Liver (tissue), 9 donors: ENCODE data around the gene THADA. TPM values are rescaled to one million over a fixed set of nuclear protein-coding genes. Genes with fewer than 3 reads are reported as not detected.

ENCODE experiments used
- DNase-seq: peaks from one replicate; pipeline ENCODE4 v3.0.0-alpha.2; 2017; ENCODE audit warnings: low spot score
- H3K27ac ChIP-seq, 2 donors: one replicate each; pipeline ENCODE4 v1.7.0; 2013; ENCODE audit warnings: inconsistent platforms in 2 of 2, low read length in 2 of 2, control low read depth in 1 of 2, low read depth in 1 of 2, mild to moderate bottlenecking in 1 of 2
- H3K27me3 ChIP-seq, 4 donors: one replicate each; pipeline versions ENCODE4 v1.6.1 to v1.7.0; 2013; ENCODE audit warnings: low read length in 3 of 4, inconsistent platforms in 1 of 4, mild to moderate bottlenecking in 1 of 4, moderate library complexity in 1 of 4; ENCODE audit not compliant: control insufficient read depth in 4 of 4, insufficient read depth in 4 of 4
- H3K36me3 ChIP-seq, 4 donors: one replicate each; pipeline versions ENCODE4 v1.6.1 to v1.7.0; 2013; ENCODE audit warnings: low read length in 3 of 4, mild to moderate bottlenecking in 3 of 4, low read depth in 1 of 4, moderate library complexity in 1 of 4; ENCODE audit not compliant: control insufficient read depth in 4 of 4, insufficient read depth in 3 of 4
- H3K4me1 ChIP-seq, 4 donors: one replicate each; pipeline versions ENCODE4 v1.6.1 to v1.7.0; 2013; ENCODE audit warnings: low read length in 3 of 4, mild to moderate bottlenecking in 3 of 4, moderate library complexity in 1 of 4; ENCODE audit not compliant: control insufficient read depth in 4 of 4, insufficient read depth in 4 of 4
- H3K4me3 ChIP-seq, 3 donors: one replicate each; pipeline versions ENCODE4 v1.6.1 to v1.7.0; 2013; ENCODE audit warnings: low read length in 3 of 3, control low read depth in 1 of 3, low read depth in 1 of 3, mild to moderate bottlenecking in 1 of 3
- H3K9ac ChIP-seq, 2 donors: one replicate each; pipeline ENCODE4 v1.7.0; 2013; ENCODE audit warnings: low read length in 2 of 2, mild to moderate bottlenecking in 2 of 2, moderate library complexity in 2 of 2, control low read depth in 1 of 2, low read depth in 1 of 2
- H3K9me3 ChIP-seq, 4 donors: one replicate each; pipeline versions ENCODE4 v1.6.1 to v1.7.0; 2013; ENCODE audit warnings: low read length in 3 of 4; ENCODE audit not compliant: control insufficient read depth in 4 of 4
- ATF3 ChIP-seq: IDR thresholded peaks from 2 replicates; pipeline ENCODE4 v1.6.1; 2016; ENCODE audit warnings: antibody characterized with exemption
- CTCF ChIP-seq: fragments of 150-350 bp; IDR thresholded peaks from 2 replicates; pipeline ENCODE4 v1.5.1; 2017; ENCODE audit warnings: improper control_type of control experiment, low read depth, low read length; ENCODE audit not compliant: missing input control
- EGR1 ChIP-seq, 2 donors: IDR thresholded peaks; 2 replicates each; pipeline ENCODE4 v1.6.1; 2016 to 2018; ENCODE audit warnings: antibody characterized with exemption in 2 of 2, low read depth in 2 of 2
- FOXA1 ChIP-seq: IDR thresholded peaks from 2 replicates; pipeline ENCODE4 v1.6.1; 2016; ENCODE audit warnings: antibody characterized with exemption
- FOXA2 ChIP-seq: IDR thresholded peaks from 2 replicates; pipeline ENCODE4 v1.6.1; 2016; ENCODE audit warnings: antibody characterized with exemption
- GABPA ChIP-seq, 2 donors: IDR thresholded peaks in 1 of 2; conservative IDR thresholded peaks in 1 of 2; 2 replicates each; pipeline ENCODE4 v1.6.1; 2016; ENCODE audit warnings: antibody characterized with exemption in 2 of 2, mild to moderate bottlenecking in 1 of 2, moderate library complexity in 1 of 2
- HNF4A ChIP-seq, 2 donors: conservative IDR thresholded peaks; 2 replicates each; pipeline ENCODE4 v1.6.1; 2016; ENCODE audit warnings: antibody characterized with exemption in 2 of 2, mild to moderate bottlenecking in 2 of 2
- HNF4G ChIP-seq: IDR thresholded peaks from 2 replicates; pipeline ENCODE4 v1.6.1; 2016; ENCODE audit warnings: antibody characterized with exemption
- JUND ChIP-seq, 2 donors: IDR thresholded peaks; 2 replicates each; pipeline ENCODE4 v1.6.1; 2016; ENCODE audit warnings: antibody characterized with exemption in 2 of 2
- MAX ChIP-seq: IDR thresholded peaks from 2 replicates; pipeline ENCODE4 v1.6.1; 2016; ENCODE audit warnings: antibody characterized with exemption
- NR2F2 ChIP-seq: IDR thresholded peaks from 2 replicates; pipeline ENCODE4 v1.6.1; 2016; ENCODE audit warnings: antibody characterized with exemption
- RAD21 ChIP-seq, 2 donors: IDR thresholded peaks; 2 replicates each; pipeline ENCODE4 v1.6.1; 2016; ENCODE audit warnings: antibody characterized with exemption in 2 of 2, mild to moderate bottlenecking in 2 of 2
- REST ChIP-seq: IDR thresholded peaks from 2 replicates; pipeline ENCODE4 v1.6.1; 2016; ENCODE audit warnings: antibody characterized with exemption, mild to moderate bottlenecking
- RXRA ChIP-seq, 2 donors: IDR thresholded peaks; 2 replicates each; pipeline ENCODE4 v1.6.1; 2017 to 2018; ENCODE audit warnings: antibody characterized with exemption in 2 of 2, mild to moderate bottlenecking in 1 of 2
- SP1 ChIP-seq: IDR thresholded peaks from 2 replicates; pipeline ENCODE4 v1.6.1; 2018; ENCODE audit warnings: antibody characterized with exemption, mild to moderate bottlenecking
- TAF1 ChIP-seq: conservative IDR thresholded peaks from 2 replicates; pipeline ENCODE4 v1.6.1; 2016; ENCODE audit warnings: antibody characterized with exemption, mild to moderate bottlenecking
- YY1 ChIP-seq: IDR thresholded peaks from 2 replicates; pipeline ENCODE4 v1.6.1; 2016; ENCODE audit warnings: antibody characterized with exemption, mild to moderate bottlenecking
- ZBTB33 ChIP-seq: IDR thresholded peaks from 2 replicates; pipeline ENCODE4 v1.6.1; 2016; ENCODE audit warnings: antibody characterized with exemption
- polyA plus RNA-seq, 2 donors: library from polyadenylated mRNA; stranded (reverse) in 1 of 2; unstranded in 1 of 2; fragments of 200-250 nt in 1 of 2; fragments of >200 nt in 1 of 2; fragmentation: Nextera tagmentation in 1 of 2; extraction: Ambion mirVana in 1 of 2; gene quantifications; one replicate each; pipeline versions ENCODE4 v1.2.1 to v1.2.3, GENCODE V29; 2013 to 2015
- total RNA-seq, 2 donors: library from RNA; depleted of rRNA; stranded (reverse); fragments of >200 nt; gene quantifications; one replicate each; pipeline ENCODE4 v1.2.3, GENCODE V29; 2014
- donor health status: healthy.
- donor health status: healthy.
- donor health status: healthy.
- donor health status: healthy.
- donor health status: healthy.

The THADA gene
- total and polyA plus RNA-seq, 4 donors = 12.0 to 37.2 (median 22.3) TPM

- TF ChIP-seq CTCF (no peak), HNF4G (no peak), ZBTB33 (no peak), MAX (no peak), YY1 (no peak)
Measured at GRCh38 chr2:43488737-43489136, 107.1 kb downstream of the THADA start (continued).

- TF ChIP-seq REST = peak; percentile 61
- TF ChIP-seq CTCF = peak; percentile 7
- TF ChIP-seq ATF3 = peak; percentile 42
- peak; percentile 9 for TF ChIP-seq FOXA1
- no peak for TF ChIP-seq NR2F2
- peak; percentile 4 for TF ChIP-seq HNF4G
- no peak for TF ChIP-seq TAF1
- TF ChIP-seq RAD21 (IDR thresholded peaks at IDR 0.05) = peak; percentile 51 to 66
- TF ChIP-seq EGR1 (IDR thresholded peaks at IDR 0.05; ENCODE audit: low read depth in 2 of 2) = peak in 1 of 2 donors; percentile 80
- peak; percentile 69 for TF ChIP-seq ZBTB33
- peak; percentile 69 to 80 for TF ChIP-seq HNF4A (conservative IDR thresholded peaks at IDR 0.05)
- TF ChIP-seq YY1 = peak; percentile 90
- peak in 1 of 2 donors; percentile 88 for TF ChIP-seq JUND (IDR thresholded peaks at IDR 0.05)
- peak in 1 of 2 donors; percentile 11 for TF ChIP-seq GABPA (IDR thresholded peaks at IDR 0.05 in 1 of 2, conservative IDR thresholded peaks at IDR 0.05 in 1 of 2)
- peak; percentile 84 for TF ChIP-seq MAX
- peak; percentile 84 for TF ChIP-seq SP1
- peak; percentile 26 for TF ChIP-seq FOXA2
- TF ChIP-seq RXRA (IDR thresholded peaks at IDR 0.05) = peak; percentile 88 to 92
- peaks cover 2 to 33% (median 26%) of the 10 kb centered on the region in 4 donors for H3K4me1 ChIP-seq
Measured at GRCh38 chr2:43486603-43487002, 109.2 kb downstream of the THADA start.

More at GRCh38 chr2:43486603-43487002, 109.2 kb downstream of the THADA start:
- Histone ChIP-seq H3K27ac (peak overlapping the region; percentile 58 to 86), H3K36me3 (no peaks in the 10 kb centered on the region), H3K9me3 (no peaks in the 10 kb centered on the region), H3K9ac (peak overlapping the region in 1 of 2 donors; percentile 2), H3K4me3 (no peak overlapping the region), H3K27me3 (no peaks in the 10 kb centered on the region)
- no peak for DNase-seq
